ENCODE measurements around the gene GRAMD1B.

Gene GRAMD1B

DNA sequence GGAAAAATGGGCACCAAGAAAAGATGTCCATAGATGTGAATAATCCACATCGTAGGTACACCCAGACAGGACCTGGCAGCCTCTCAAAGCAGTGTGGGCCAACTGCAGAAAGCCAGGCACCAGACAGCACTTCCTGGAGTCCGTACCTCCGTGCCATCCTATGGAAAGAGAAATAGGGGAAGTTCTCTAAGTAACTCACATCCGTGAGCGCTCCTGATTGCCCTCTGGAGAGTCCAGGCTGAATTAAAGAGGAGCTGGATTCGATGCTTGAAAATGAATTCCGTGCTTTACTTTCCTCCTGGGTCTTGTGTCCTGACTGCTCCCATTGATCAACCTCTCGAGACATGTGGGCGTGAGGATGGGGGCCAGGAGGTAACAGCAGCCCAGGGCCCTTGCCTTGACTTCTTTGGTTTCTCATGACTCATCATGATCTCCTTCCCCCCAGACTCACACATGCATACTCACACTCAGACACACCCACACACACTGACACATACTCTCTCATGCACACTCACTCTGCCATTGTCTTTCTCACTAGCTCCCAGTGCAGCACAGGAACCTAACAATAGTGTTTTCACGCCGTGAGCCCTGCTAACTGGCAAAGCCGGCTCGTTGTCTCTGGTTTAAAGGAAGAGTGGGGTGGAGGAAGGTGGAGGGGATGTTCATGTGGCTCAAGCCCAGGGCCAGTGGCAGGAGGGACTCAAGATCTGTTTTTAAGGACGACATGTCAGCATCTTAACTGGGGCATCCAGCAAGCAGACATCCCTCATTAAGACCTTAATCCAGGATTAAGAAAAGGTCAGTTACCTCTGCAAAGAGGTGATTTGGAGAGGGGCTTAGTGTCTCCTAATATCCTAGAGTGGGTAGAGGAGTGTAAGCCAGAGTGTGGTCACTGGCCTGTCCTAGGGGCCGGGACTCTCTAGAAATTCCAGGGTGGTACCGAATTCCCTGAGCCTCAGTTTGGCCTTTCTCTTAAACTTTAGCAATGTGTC, 120.2 kb downstream of the GRAMD1B start:
- H3K4me3 ChIP-seq (ENCODE audit: low read depth, low read length): no peak overlapping the region
- no peak for TF ChIP-seq CTCF (IDR thresholded peaks at IDR 0.05; ENCODE audit: low read depth, low read length)

- no peak overlapping the region for H3K4me3 ChIP-seq (ENCODE audit: low read depth, low read length)
- TF ChIP-seq CTCF (IDR thresholded peaks at IDR 0.05; ENCODE audit: low read depth, low read length): no peak
Observed at GRCh38 chr11:123551079-123551478, 121.0 kb downstream of the GRAMD1B start.

DNA sequence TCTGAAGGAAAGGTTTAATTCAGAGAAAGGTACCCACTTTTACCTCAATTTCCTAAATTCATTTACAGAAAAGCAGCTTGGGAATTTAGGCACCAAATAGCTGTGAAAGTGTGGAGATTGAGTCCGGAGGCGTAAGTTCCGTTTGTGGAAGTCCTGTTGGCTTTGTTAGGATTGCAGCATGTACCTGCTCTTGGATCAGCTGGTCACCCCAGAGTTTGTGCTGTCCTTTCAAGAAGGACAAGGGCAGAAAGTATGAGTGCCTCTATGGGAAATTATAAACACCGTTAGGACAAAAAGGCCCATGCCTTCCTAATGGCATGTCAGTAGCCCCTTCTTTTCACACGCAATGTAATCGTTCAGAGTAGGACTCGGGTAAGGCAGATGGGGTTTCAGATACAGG, 126.6 kb downstream of the GRAMD1B start:
- no peak overlapping the region for H3K4me3 ChIP-seq (ENCODE audit: low read depth, low read length)
- no peak for TF ChIP-seq CTCF (IDR thresholded peaks at IDR 0.05; ENCODE audit: low read depth, low read length)

DNA sequence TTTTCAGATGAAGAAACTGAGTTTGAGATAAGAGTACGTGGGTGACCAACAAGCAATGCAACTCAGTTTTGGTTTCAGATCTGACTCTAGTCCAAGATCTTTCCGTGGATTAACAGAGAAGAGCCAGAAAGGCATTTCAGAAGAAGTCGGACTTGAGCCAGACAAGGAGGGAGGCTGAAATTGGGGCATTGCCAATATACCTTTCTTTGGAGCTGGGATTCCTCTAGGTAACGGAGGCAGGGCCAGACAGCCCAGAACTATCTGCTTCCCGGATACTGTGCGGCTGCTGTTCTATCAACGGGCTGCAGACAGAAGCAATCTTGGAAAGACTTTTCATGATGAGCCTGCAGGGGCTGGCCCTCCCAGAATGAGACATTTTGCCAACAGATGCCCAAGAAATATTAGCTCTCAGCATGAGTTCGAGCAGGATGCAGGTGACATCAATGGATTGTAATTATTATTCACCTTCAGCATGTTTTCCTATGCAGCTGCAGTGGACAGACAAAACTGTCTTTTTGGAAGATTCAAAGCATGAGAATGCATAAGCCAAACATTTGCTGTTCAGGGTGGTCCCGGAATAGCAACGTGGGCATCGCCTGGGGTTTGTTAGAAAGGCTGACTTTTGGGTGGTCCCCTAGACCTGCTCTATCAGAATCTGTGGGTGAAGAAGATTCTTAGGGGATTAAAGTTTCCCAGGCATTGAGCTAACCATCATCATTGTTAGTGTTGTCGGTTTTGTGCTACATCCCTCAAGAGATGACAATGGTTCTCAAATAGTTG, 128.7 kb downstream of the GRAMD1B start:
- TF ChIP-seq CTCF (IDR thresholded peaks at IDR 0.05; ENCODE audit: low read depth, low read length): no peak
- no peak overlapping the region for H3K4me3 ChIP-seq (ENCODE audit: low read depth, low read length)

- H3K4me3 ChIP-seq (ENCODE audit: low read depth, low read length): peak overlapping the region; percentile 47
Observed at GRCh38 chr11:123559523-123559955, 129.5 kb downstream of the GRAMD1B start.

DNA sequence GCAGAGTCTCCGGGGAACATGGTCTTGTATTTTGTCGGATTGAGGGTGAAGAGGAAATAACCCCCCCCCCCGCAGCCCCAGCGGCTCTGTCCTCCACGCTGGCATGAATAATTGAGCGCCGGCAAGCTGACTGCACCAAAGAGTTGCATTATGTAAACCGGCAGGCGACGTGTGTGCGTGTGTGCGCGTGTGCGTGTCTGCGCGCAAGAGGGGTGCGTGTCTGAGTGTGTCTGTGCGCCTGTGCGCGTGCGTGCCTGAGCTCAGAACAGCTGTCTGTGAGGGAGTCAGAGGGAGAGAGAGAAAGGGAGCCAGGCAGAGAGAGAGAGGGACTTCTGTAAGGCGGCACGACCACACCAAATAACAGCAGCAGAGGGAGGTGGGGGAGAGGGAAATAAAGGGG, 129.9 kb downstream of the GRAMD1B start:
- TF ChIP-seq CTCF (IDR thresholded peaks at IDR 0.05; ENCODE audit: low read depth, low read length): no peak
- H3K4me3 ChIP-seq (ENCODE audit: low read depth, low read length): peak overlapping the region; percentile 47

More at GRCh38 chr11:123559523-123559955, 129.5 kb downstream of the GRAMD1B start:
- no peak for TF ChIP-seq CTCF (IDR thresholded peaks at IDR 0.05; ENCODE audit: low read depth, low read length)

All from WI38 (cell line).